GM19452 (cell line): ENCODE measurements around the gene ABCG8.

ENCODE experiments used
- ATAC-seq: cut with Tn5 transposase; IDR thresholded peaks from one replicate; pipeline ENCODE4 v1.9.1; 2021; ENCODE audit not compliant: unreplicated experiment

Gene ABCG8

DNA sequence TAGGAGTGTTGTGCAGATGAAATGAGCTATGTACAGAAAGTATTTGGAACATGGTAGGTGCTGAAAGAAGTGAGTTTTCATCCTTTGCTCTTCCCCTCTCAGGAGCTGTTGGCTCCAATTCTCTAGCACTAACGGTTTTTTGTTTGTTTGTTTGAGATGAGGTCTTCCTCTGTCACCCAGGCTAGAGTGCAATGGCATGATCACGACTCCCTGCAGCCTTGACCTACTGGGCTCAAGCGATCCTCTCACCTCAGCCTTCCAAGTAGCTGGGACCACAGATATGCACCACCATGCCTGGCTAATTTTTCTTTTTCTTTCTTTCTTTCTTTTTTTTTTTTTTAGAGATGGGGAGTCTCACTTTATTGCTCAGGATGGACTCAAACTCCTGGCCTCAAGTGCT, 12.9 kb upstream of the ABCG8 start:
- no peak for ATAC-seq

DNA sequence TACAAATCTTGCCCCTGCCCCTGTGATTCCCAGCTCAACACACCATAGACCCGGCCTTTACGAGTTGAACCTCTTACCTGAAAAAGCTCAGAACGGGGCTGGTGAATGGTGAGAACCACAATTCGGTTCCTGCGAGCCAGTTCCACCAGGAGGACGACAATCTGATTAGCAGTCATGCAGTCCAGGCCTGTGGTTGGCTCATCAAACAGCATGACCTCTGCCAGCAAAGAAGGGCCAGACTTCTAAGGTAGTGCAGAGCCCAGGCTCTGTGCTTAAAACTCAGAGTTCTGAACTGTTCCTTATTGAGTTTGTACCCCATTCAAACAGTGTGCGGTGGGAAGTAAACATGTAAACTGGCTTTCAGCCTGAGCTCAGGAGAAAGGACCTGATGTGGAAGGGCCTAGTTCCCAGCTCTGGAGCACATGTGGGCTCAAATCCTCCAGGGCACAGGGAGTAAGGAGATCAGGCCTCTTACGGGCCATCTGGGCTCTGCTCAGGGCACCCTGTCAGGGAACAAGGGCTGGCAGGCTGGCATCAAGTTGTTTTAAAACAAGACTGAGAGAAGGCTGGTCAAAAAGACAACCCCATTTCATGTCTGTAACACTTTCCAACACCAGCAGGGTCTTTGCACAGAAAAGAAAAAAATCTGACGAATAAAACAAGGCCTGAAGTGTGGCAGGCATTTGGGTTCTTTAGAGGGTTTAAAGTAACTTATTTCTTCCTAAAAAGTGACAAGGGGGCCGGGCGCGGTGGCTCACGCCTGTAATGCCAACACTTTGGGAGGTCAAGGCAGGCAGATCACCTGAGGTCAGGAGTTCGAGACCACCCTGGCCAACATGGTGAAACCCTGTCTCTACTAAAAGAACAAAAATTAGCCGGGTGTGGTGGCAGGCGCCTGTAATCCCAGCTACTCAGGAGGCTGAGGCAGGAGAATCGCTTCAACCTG, 12.2 kb upstream of the ABCG8 start:
- ATAC-seq, result no peak

DNA sequence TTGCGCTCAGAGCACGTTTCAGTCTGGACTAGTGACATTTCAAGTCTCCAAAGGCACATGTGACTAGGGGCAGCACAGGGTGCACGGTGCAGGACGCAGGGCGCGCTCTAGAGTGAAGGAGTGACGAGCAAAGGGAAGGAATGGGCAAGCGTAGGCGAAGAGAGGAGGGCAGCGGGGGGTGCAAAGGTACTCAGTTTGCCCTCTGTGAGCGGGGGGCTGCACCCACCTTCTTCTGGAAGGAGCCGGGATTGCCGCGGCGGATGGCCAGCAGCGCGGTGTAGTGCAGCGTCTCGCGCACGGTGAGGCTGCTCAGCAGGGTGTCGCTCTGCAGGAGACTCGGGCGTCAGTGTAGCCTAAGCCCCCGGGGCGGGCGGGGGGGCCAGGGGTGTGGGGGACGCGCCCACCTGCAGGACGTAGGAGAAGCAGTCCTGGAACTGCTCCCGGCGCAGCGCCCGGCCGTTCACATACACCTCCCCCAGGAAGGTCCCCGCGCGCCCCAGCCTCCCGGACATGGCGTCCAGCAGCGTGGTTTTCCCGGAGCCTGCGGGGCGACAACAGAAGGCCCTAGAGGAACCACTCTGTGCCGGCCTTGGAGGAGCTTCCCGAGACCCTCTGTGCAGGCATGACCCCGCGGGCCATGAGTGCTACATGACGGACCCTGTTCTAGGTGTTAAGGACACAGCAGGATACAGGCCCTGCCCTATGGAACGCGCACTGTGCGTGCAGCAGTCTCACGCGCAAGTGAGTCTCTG, 7.1 kb upstream of the ABCG8 start:
- ATAC-seq, result no peak

DNA sequence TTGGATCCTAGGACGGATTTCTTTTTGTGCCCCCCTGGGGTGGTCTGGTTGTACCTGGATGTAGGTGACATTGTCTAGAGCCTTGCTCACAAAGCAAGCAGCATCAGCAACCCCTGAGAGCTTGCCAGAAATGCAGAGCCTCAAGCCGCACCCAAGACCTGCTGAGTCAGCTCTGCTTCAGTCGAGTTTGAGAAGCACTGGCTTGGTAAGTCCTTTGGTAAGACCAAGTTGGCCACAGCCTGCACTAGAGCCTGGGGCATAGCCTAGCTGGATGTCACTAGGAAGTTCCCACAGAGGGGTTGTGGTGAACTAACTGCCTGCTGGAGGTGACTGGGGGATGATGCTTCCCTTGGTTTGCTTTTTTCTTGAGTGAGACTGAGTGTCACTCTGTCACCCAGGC, 6.3 kb upstream of the ABCG8 start:
- no peak for ATAC-seq

DNA sequence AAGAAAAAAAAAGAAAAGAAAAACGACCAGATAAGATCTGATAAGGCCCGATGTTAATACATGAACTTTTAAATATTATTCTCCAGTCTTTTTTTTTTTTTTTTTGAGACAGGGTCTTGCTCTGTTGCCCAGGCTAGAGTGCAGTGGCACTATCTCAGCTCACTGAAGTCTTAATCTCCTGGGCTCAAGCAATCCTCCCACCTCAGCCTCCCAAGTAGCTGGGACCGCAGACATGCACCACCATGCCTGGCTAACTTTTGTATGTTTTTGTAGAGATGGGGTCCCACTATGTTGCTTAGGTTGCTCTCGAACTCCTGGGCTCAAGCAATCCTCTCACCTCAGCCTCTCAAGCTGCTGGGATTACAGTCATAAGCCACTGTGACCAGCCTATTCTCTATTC, 1.7 kb upstream of the ABCG8 start:
- no peak for ATAC-seq

DNA sequence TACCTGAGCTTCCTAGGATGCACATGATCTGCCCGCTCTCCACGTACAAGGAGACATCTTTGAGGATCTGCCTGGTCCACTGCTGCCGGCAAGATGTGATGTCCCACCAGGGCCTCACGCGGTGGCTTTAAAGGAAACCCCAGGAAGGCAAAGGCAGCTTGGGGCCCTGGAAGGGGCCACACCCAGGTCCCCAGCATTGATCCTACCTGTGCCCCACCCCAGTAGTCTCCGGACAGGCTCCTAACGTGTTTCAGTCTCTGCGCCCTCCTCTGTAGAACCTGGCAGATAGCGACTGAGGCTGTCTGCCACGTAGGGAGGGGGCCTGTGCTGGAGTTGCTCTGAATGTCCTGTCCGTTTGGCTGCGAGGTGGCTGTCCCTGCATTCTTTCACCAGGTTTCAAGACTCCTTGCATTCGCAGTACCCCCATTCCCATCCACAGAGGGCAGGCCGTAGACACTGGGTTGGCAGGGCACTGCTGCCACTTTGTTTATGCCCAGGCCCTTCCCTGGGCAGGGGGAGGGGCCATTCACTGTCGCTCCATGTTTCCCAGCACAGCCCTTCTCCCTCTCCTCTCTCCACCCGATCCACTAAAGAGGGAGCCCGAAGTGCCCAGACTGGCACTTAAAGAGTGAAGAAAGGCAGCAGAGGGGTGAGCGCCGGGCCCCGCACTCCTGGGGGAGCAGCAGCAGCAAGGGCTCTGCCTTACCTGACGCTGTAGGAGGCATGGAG, 776 bp upstream of the ABCG8 start:
- no peak for ATAC-seq

DNA sequence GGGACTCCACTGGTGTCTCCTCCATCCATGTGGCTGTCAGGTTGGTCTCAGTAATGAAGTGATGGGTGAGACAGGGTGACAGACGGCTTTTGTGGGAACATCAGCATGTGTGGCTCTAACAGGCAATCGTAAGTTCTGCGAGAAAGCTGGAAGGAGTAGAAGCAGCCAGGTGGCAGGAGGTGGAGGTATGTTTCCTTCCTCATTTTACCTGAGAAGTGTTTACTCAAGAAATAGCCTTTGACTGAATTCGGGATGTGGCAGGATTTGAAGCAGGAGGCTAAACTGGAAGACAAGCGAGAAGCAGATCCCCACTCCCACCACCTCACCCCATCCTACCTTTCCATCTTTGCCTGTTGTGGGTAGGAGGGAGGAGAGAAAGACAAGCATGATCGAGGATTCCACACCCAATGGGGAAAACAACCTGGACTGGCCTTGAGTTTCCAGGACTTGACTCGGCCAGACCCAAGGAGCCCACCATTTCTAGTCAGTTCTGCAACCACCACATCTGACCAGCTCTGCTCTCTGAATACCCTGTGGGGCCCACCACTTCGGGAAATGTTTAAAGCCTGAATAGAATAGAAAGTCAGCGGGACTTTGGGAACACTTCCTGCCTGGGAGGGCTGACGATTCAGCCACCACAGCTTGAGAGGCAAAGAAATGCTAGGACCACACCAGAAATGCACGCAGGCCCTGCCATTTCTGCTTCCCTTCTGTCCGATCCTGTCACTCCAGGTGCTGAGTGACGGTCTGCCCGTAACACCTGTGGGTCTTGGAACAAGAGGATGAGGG, 1.2 kb downstream of the ABCG8 start:
- ATAC-seq, result no peak

DNA sequence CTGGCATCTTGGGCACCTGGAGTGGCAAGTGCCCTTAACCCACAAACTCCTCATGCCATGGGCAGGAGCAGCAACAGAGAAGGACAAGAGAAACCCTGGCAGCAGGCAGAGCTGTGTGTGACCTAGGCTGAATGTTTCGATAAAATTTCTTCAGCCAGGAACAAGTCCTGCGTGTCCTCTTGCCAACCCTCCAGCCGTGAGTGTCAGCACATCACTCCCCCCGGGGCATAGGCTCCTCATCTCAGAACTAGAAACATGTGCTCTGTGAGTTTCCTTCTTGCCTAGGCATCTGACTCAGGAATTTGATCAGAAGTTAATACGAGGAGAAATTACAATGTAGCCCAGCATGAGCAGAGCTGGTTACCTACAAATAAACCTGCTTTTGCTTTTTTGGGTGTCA, 2.2 kb downstream of the ABCG8 start:
- ATAC-seq, result no peak

DNA sequence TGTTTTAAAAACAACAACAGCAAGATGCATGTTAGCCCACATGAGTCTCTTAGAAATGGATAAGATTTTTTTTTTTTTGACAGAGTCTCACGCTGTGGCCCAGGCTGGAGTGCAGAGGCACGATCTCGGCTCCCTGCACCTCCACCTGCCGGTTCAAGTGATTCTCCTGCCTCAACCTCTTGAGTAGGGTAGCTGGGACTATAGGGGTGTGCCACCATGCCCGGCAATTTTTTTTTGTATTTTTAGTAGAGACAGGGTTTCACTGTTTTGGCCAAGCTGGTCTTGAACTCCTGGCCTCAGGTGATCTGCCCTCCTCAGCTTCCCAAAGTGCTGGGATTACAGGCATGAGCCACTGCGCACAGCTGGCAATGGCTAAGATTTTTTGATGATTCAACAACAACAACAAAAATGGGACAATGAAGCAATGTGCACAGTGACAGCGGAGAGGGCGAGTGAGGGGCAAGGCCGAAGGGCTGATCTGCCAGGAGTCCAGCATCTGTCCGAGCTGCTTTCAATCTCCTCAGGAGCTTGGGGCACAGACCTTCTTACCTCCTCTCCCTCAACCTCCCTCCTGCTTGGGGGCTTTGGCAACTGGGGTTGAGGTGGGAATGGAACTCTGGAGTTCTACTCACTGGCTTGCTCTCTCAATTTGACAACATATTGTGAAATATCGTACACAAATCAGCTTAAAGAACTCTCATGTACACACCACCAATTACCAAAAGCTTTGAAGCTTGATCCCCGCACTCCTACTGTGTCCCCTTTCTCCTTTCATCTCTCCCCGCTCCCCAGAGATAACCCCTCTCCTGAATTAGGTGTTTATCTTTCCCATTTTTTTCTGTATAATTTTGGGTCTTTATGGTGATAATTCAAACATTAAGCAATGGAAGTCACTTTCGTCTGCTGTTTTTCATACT, 3.4 kb downstream of the ABCG8 start:
- ATAC-seq, result no peak

DNA sequence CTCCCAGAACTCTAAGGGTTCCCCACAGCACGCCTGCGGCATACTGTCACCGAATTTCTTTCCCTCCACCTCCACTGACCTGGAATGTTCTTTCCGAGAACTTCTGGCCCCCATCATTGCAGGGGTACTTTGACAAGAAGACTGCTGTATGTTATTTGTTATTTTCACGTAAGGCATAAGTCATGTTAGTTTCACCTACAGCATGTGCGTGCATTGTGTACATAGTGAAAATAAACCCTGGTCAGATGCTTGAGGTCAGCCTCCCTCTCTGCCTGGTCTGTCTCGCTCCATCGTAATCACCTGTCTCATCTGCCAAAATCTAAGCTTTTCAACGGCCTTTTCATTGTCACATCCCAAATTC, 4.1 kb downstream of the ABCG8 start:
- no peak for ATAC-seq

DNA sequence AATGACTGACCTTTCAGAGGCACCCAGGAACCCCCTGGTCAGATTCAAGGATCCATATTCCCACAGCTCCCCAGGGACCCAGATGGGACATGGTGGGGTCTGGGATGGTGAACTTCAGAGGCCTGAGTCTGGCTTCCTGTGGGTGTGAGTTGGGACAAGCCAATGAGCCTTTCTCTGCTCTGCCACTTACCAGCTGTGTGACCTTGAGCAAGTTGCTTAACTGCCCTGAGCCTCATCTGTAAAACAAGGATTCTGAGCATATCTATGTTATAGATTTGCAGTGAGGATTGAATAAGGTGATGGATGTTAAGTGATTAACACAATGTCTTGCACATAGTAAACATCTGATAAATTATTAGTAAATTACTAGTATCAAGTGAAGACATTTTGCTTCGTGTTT, 6.4 kb downstream of the ABCG8 start:
- ATAC-seq, result no peak

DNA sequence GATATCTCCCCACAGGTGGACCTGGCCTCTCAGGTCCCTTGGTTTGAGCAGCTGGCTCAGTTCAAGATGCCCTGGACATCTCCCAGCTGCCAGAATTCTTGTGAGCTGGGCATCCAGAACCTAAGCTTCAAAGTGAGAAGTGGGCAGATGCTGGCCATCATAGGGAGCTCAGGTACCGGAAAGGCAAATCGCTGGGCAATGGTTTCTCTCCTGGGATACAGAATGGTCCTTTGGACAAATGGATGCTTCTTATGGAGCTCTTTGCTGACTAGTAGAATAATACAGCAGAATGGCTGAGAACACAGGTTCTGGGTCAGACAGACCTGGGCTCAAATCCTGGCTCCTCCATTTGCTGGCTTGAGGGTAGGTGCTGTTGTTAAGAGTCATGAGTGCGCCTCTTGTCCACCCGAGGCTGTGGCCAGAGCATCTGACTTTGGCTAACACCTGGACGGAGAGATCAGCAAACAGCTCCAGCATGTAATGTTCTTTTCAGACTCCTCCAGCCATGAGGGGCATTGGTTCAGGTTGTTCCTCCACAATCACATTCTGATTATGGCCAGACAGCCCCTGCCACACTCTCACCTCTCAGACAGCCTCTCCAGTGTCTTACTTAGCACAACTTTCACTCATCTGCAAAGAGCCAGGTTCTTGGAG, 7.5 kb downstream of the ABCG8 start:
- ATAC-seq, result no peak

DNA sequence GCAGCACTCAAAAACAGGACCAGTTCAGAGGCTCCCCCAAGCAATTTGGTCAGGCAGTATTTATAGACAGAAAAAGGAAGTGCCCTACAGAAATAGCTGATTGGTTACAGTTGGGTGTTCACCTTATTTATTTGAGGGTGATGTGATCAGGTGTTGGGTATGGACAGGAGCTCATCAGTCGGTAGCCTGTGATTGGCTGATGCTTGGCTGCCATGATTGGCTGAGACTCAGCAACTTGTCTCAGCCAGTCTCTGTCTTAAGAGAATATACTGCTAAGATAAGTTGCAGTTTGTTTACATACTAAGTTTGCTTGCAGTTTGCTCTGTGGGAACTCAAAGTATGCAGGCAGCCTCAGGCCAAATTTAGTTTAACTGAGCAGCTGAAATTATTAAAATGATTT, 9.4 kb downstream of the ABCG8 start:
- ATAC-seq, result no peak

DNA sequence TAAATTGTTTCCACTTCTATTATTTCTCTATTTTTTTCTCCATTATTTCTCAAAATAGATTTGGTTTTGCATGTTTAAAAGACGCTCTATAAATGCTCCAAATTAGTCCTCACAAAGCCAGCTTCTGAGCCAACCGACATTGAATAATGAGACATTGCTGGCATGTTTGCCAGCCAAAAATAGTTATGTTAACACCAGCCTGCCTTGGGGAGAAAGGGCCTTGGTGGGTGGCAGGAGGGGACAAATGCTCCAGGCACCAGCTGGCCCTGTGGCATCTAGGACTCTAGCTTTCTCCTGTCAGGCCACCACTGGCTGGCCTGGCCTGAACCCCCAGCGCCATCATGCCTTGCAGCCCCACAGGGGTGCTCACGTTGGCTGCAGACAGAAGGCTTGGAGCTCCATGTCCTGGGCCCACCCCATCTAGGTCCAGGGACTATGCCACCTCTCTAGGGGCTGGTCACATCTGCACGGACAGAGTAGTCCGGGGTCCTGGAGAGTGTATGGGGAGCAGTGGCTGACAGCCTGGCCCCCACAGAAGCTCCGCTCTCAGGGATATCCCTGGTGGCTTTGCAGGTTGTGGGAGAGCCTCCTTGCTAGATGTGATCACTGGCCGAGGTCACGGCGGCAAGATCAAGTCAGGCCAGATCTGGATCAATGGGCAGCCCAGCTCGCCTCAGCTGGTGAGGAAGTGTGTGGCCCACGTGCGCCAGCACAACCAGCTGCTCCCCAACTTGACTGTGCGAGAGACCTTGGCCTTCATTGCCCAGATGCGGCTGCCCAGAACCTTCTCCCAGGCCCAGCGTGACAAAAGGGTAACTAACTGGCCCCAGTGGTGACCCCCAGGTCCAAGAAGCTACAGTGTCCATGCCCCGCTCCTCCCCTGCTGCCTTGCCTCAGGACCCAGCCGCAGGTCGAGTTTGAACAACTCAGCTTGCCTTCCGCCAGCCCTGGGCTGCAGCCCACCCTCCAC, 12.5 kb downstream of the ABCG8 start:
- ATAC-seq, result no peak

DNA sequence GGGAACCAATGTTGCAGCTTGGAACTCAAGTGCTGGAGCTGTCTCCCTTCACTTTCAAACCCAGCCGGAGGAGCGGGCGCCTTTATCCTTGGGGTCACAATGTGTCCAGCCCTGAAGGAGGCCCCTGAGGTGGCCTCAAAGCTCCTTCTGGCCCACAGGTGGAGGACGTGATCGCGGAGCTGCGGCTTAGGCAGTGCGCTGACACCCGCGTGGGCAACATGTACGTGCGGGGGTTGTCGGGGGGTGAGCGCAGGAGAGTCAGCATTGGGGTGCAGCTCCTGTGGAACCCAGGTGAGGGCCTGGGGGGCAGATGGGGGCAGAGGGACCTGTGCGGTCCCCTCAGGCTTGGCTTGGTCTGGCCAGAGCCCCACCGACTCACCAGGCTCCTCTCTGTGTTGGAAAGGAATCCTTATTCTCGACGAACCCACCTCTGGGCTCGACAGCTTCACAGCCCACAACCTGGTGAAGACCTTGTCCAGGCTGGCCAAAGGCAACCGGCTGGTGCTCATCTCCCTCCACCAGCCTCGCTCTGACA, 13.5 kb downstream of the ABCG8 start:
- no peak for ATAC-seq

DNA sequence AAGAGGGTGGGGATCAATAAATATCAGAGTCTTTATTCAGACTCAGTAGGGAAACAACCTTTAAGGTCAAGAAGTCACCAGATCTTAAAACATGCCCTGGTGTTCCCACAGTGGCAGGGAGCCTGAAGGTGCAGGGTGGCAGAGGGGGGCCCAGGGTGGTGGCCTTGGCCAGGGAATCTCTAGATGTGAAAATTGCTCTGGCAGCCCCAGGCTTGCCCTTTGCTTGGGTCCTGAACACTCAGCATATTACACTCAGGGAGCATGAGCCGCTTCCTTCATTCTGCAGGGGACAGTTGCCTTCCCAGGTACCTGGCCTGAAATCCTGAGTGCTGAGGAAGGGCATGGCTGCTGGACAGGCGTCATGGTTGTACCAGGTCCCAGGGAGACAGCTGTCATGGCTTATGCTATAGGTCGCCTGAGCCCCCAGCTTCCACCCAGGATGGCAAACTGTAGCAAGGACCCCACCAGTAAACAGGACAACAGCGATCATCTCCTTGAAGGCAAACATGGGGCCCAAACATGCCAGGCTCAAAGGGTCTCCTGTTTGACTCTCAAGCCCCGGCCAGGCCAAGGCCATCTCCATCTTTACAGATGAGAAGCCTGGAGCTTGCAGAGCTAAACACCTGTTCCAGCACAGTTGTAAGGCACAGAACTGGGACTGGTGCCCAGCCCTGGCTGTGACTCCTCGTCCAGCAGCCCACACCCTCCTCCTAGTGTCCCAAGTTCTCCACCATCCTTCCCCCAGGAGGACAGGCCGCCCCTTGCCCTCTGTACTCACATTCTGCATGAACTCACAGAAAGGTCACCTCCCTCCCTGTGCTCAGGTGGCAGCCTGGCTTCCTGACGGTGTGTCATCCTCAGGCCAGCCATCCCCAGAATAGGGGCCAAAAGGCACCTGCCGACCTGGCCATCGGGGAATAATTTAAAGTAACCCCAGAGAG, 14.6 kb downstream of the ABCG8 start:
- no peak for ATAC-seq

DNA sequence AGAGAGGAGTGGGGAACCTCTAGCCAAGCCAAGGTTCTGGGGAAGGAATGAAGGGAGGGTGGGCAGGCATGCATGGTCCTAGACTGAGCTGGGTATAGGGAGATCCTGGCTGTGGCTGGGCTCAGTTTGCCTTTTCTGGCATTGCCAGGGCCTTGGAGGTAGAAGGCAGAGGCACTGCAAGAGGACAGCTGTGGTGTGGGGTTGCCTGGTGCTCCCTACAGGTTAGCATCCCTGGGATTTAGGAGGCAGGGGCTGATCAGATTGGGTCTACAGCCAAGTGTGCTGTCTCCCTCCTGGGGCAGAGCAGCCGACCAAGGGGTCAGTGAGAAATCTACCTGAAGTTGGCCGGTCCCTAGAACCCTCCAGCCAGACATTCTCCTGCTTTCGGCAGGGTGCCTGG, 15.9 kb downstream of the ABCG8 start:
- no peak for ATAC-seq
